MM.1S (cell line): ENCODE results near the gene PADI1.

Experiments
- DNase-seq: peaks from one replicate; pipeline ENCODE4 v3.0.0-alpha.2; 2015
- H2AFZ ChIP-seq: fragments of 300-600 bp; sonication (generic); 2 replicates; pipeline ENCODE4 v1.6.0; 2016; ENCODE audit warnings: antibody characterized with exemption, low read length
- H3F3A ChIP-seq: fragments of 300-600 bp; sonication (generic); 2 replicates; pipeline ENCODE4 v1.6.1; 2016; ENCODE audit warnings: mild to moderate bottlenecking, antibody characterized with exemption, low read length, moderate library complexity, mixed read lengths; ENCODE audit not compliant: insufficient read depth
- H3K27ac ChIP-seq: fragments of 300-600 bp; sonication (generic); 2 replicates; pipeline ENCODE4 v1.5.1; 2016; ENCODE audit warnings: mild to moderate bottlenecking, low read length
- H3K27me3 ChIP-seq: fragments of 300-600 bp; sonication (generic); replicated peaks from 2 replicates; pipeline ENCODE4 v1.6.0; 2016; ENCODE audit warnings: low read length; ENCODE audit not compliant: insufficient read depth
- H3K36me3 ChIP-seq: fragments of 300-600 bp; sonication (generic); replicated peaks from 2 replicates; pipeline ENCODE4 v1.6.1; 2016; ENCODE audit warnings: mild to moderate bottlenecking, low read length, mixed read lengths; ENCODE audit not compliant: insufficient read depth
- H3K4me1 ChIP-seq: fragments of 300-600 bp; sonication (generic); 2 replicates; pipeline ENCODE4 v1.6.1; 2016; ENCODE audit warnings: low read length, mixed read lengths
- H3K4me2 ChIP-seq: fragments of 300-600 bp; sonication (generic); 2 replicates; pipeline ENCODE4 v1.6.0; 2016; ENCODE audit warnings: low read depth, low read length
- H3K4me3 ChIP-seq: fragments of 300-600 bp; sonication (generic); 2 replicates; pipeline ENCODE4 v1.5.1; 2016; ENCODE audit warnings: low read length, mixed read lengths
- H3K79me2 ChIP-seq: fragments of 300-600 bp; sonication (generic); 2 replicates; pipeline ENCODE4 v1.6.1; 2016; ENCODE audit warnings: mixed run types, low read length, mixed read lengths
- H3K9ac ChIP-seq: fragments of 300-600 bp; sonication (generic); 2 replicates; pipeline ENCODE4 v1.6.1; 2016; ENCODE audit warnings: low read length, mixed read lengths
- H3K9me2 ChIP-seq: fragments of 300-600 bp; sonication (generic); replicated peaks from 2 replicates; pipeline ENCODE4 v1.6.1; 2016; ENCODE audit warnings: mild to moderate bottlenecking, low read length, mixed read lengths; ENCODE audit not compliant: insufficient read depth
- H3K9me3 ChIP-seq: fragments of 300-600 bp; sonication (generic); replicated peaks from 2 replicates; pipeline ENCODE4 v1.6.1; 2016; ENCODE audit warnings: mild to moderate bottlenecking, low read length, mixed read lengths; ENCODE audit not compliant: insufficient read depth
- H4K20me1 ChIP-seq: fragments of 300-600 bp; sonication (generic); 2 replicates; pipeline ENCODE4 v1.6.1; 2016; ENCODE audit warnings: mild to moderate bottlenecking, low read length, moderate library complexity, mixed read lengths; ENCODE audit not compliant: insufficient read depth
- EZH2 ChIP-seq: fragments of 300-600 bp; sonication (generic); optimal IDR thresholded peaks from 2 replicates; pipeline ENCODE3; 2017; ENCODE audit warnings: low read depth, mild to moderate bottlenecking, antibody characterized with exemption, low read length, mixed read lengths
- EZH2phosphoT487 ChIP-seq: fragments of 300-600 bp; sonication (generic); IDR thresholded peaks from 2 replicates; pipeline ENCODE4 v1.6.1; 2018; ENCODE audit warnings: antibody characterized with exemption, low read length
- TF ChIP-seq, protein P1 (sequence below): fragments of 300-600 bp; sonication (generic); IDR thresholded peaks from 2 replicates; pipeline ENCODE4 v1.5.1; 2016; ENCODE audit warnings: antibody characterized with exemption, low read length, mixed read lengths

Gene PADI1

DNA sequence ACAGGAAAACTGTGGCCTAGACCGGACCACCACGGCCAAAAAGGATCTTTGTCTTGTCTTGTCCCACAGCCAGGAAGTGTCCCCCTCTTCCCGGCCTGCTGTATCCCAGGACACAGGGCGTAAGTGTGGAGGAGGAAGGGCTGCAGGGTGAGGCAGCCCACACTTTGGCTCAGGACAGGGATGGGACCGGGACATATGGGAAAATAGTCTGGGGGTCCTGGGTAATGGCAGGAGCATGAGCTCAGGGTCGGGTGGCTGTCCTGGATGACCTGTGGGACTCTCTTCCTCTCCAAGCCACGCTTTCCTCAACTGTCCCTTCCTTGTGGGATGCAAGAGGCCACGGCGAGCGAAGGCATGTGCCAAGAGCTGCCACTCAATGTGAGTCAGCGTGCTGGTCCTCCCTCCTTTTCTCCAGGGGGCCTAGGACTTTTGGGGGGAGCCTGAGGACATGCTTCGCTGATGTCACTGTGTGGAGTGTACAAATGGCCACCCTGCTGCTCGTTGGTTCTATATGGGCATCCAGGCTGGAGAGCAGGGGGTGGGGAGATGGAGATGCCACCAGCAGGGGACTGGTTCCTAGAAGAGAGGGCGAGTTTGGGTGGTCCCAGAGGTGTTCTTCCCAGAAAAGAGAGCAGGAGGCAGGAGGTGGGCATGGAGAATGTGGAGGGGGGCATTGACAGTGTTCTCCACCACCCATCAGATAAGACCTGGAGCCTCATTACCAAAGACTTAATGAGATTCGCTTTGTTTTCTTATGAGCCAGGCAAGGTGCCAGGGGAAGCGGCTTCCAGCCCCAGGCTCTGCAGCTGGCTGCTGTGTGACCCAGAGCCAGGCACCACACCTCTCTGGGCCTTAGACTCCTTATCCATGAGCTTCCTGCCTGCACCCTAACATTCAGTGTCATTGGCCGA, 11.5 kb upstream of the PADI1 start:
- no peak overlapping the region for H2AFZ ChIP-seq
- H3K4me1 ChIP-seq = no peaks in the 10 kb centered on the region
- no peaks in the 10 kb centered on the region for H3K79me2 ChIP-seq
- no peak overlapping the region for H3K27ac ChIP-seq
- H3K4me2 ChIP-seq = no peak overlapping the region
- H3K9ac ChIP-seq = no peak overlapping the region
- no peaks in the 10 kb centered on the region for H4K20me1 ChIP-seq
- DNase-seq = no peak
- TF ChIP-seq EZH2 (no peak), EZH2phosphoT487 (no peak)
- TF ChIP-seq, protein P1, sequence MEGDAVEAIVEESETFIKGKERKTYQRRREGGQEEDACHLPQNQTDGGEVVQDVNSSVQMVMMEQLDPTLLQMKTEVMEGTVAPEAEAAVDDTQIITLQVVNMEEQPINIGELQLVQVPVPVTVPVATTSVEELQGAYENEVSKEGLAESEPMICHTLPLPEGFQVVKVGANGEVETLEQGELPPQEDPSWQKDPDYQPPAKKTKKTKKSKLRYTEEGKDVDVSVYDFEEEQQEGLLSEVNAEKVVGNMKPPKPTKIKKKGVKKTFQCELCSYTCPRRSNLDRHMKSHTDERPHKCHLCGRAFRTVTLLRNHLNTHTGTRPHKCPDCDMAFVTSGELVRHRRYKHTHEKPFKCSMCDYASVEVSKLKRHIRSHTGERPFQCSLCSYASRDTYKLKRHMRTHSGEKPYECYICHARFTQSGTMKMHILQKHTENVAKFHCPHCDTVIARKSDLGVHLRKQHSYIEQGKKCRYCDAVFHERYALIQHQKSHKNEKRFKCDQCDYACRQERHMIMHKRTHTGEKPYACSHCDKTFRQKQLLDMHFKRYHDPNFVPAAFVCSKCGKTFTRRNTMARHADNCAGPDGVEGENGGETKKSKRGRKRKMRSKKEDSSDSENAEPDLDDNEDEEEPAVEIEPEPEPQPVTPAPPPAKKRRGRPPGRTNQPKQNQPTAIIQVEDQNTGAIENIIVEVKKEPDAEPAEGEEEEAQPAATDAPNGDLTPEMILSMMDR = no peak
- H3K9me2 ChIP-seq = no peaks in the 10 kb centered on the region
- H3F3A ChIP-seq = no peaks in the 10 kb centered on the region
- no peaks in the 10 kb centered on the region for H3K36me3 ChIP-seq
- H3K27me3 ChIP-seq = peaks cover 94% of the 10 kb centered on the region
- H3K9me3 ChIP-seq = no peaks in the 10 kb centered on the region
- H3K4me3 ChIP-seq = no peak overlapping the region

DNA sequence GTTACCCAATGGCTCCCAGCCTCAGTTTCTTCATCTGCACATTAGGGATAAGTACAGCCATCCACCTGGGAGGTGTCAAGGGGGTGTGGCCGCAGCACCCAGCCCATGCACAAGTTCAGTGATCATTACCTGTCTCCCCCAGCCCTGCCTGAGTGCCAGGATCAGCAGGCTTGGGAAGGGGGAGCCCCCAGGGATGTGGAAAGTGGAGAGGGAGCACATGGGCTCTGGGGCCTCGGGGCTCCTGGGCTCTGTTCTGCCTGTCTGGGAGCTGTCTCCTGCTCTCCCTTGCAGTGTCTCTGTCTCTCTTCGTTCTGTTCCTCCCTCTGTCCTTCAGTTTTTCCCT, 10.8 kb upstream of the PADI1 start:
- H3K4me2 ChIP-seq = no peak overlapping the region
- TF ChIP-seq, protein P1 = no peak
- TF ChIP-seq EZH2phosphoT487 = no peak
- no peak for TF ChIP-seq EZH2
- no peaks in the 10 kb centered on the region for H3K9me3 ChIP-seq
- no peak overlapping the region for H3K9ac ChIP-seq
- H3K9me2 ChIP-seq = no peaks in the 10 kb centered on the region
- no peaks in the 10 kb centered on the region for H3K36me3 ChIP-seq
- no peak for DNase-seq
- no peaks in the 10 kb centered on the region for H4K20me1 ChIP-seq
- peaks cover 96% of the 10 kb centered on the region for H3K27me3 ChIP-seq
- H3K4me1 ChIP-seq = no peaks in the 10 kb centered on the region
- no peak overlapping the region for H3K27ac ChIP-seq
- H3F3A ChIP-seq = no peaks in the 10 kb centered on the region
- H3K79me2 ChIP-seq = no peaks in the 10 kb centered on the region
- H2AFZ ChIP-seq = no peak overlapping the region
- no peak overlapping the region for H3K4me3 ChIP-seq

DNA sequence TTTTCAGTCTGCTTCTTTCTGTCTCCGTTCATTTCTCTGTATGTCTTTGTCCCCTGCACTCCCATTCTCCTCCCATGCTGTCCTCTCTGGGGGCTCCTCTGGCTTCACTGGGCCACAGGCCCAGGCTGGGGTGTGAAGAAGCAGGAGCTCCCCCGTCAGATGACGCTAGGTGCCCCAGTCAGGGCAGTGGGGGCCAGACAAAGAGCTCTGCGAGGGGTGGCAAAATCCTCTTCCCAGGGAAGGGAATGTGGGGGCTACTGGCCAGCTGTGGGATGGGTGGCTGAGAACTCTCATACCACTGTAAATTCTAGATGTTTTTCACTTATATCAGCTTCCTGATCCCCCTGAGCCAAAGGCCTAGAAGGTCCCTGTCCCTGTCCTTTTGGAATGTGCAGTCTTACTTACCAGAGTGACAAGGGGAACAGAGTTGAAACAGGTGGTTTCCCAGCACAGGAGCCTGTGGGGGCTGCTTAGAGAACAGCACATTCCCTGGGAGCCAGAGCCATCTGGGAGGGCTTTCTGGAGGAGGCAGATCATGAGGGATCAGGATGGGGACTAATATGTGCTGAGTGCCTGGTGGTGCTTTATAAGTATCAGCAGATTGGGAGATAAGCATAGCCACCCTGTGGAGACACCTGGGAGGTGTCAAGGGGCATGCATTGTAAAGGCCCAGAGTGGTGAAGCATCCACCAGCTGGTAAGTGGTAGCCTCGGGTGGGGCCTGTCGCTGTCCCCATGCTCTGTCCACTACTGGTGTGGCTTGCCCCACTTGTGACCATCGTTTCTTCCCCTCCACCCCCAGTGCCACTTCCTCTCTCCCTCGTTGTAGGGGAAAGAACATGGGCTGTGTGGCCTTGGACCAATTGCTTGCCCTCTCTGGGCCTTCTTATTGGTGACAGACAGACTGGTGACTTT, 10.1 kb upstream of the PADI1 start:
- Histone ChIP-seq H3F3A (no peaks in the 10 kb centered on the region), H3K27ac (no peak overlapping the region), H3K4me3 (no peak overlapping the region), H3K9ac (no peak overlapping the region), H4K20me1 (no peaks in the 10 kb centered on the region), H3K27me3 (peaks cover 96% of the 10 kb centered on the region), H3K4me2 (no peak overlapping the region), H3K4me1 (no peaks in the 10 kb centered on the region), H2AFZ (no peak overlapping the region), H3K79me2 (no peaks in the 10 kb centered on the region), H3K9me3 (no peaks in the 10 kb centered on the region), H3K9me2 (no peaks in the 10 kb centered on the region), H3K36me3 (no peaks in the 10 kb centered on the region)
- no peak for DNase-seq
- TF ChIP-seq EZH2phosphoT487 = no peak
- TF ChIP-seq, protein P1 = no peak
- no peak for TF ChIP-seq EZH2
